ENCODE results near the gene ENTPD5.

GRCh38 chr14:73965216-73965615 is 53.9 kb downstream of the ENTPD5 start:
- TF ChIP-seq CTCF (IDR thresholded peaks at IDR 0.05; ENCODE audit: insufficient read depth, low read length) (no peak), REST (IDR thresholded peaks at IDR 0.05; ENCODE audit: insufficient replicate concordance, low read depth) (no peak), POLR2AphosphoS5 (IDR thresholded peaks at IDR 0.05; ENCODE audit: low read depth) (no peak)
